ENCODE results near the gene NIT2.
"Not testable (repeated sequence)": the region's sequence is repeated elsewhere in the genome, so short reads cannot be mapped to it uniquely, and the experiment has no call there.

The NIT2 gene

DNA sequence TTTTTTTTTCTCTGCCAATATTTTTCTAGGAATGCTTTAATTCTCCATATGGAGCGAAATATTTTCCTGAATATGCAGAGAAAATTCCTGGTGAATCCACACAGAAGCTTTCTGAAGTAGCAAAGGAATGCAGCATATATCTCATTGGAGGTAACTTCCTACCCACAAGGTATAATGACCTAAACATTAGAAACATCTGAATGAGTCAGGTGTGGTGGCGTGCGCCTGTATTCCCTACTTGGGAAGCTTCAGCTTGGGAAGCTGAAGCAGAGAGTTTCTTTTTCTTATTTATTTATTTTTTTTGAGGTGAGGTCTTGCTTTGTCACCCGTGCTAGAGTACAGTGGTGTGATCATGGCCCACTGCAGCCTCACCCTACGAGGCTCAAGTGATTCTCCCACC, 5.2 kb downstream of the NIT2 start:
- no peak for DNase-seq

DNA sequence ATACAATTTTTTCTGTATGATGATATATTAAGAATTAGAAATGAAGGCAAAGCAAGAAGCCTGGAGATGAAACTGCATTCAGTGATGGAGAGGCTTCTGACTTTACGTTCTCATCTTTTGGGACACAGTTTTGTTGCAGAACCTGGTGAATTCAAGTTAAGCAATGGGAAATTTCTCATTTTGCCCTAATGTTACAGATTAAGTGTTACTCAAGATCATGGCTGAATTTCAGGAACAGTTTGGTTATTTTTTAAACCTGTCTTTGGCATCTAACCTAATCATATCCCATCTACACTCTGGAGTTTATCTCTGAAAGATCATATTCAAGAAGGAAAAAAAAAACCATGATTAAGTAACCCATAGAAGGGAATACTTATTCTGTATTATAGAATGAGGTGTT, 6.0 kb downstream of the NIT2 start:
- no peak for DNase-seq

DNA sequence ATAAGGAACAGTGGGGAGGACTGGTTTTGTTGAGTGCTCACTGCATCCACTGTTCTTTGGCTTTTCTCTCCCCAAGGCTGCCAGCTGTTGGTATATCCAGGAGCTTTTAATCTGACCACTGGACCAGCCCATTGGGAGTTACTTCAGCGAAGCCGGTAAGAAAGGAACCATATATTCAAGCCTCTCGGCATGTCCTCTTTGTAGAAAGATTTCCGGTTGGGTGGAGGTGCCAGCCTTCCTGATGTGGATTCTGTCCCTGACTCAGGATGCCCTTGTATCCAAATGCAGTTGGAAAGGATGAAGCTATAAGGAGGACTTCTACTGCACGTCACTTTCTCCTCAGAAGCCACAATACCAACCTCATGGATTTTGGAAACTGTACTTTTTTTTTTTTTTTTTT, 14.2 kb downstream of the NIT2 start:
- no peak for DNase-seq

DNA sequence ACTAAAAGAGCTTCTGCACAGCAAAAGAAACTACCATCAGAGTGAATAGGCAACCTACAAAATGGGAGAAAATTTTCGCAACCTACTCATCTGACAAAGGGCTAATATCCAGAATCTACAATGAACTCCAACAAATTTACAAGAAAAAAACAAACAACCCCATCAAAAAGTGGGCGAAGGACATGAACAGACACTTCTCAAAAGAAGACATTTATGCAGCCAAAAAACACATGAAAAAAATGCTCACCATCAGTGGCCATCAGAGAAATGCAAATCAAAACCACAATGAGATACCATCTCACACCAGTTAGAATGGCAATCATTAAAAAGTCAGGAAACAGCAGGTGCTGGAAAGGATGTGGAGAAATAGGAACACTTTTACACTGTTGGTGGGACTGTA, 17.2 kb downstream of the NIT2 start:
- not testable (repeated sequence) for DNase-seq

DNA sequence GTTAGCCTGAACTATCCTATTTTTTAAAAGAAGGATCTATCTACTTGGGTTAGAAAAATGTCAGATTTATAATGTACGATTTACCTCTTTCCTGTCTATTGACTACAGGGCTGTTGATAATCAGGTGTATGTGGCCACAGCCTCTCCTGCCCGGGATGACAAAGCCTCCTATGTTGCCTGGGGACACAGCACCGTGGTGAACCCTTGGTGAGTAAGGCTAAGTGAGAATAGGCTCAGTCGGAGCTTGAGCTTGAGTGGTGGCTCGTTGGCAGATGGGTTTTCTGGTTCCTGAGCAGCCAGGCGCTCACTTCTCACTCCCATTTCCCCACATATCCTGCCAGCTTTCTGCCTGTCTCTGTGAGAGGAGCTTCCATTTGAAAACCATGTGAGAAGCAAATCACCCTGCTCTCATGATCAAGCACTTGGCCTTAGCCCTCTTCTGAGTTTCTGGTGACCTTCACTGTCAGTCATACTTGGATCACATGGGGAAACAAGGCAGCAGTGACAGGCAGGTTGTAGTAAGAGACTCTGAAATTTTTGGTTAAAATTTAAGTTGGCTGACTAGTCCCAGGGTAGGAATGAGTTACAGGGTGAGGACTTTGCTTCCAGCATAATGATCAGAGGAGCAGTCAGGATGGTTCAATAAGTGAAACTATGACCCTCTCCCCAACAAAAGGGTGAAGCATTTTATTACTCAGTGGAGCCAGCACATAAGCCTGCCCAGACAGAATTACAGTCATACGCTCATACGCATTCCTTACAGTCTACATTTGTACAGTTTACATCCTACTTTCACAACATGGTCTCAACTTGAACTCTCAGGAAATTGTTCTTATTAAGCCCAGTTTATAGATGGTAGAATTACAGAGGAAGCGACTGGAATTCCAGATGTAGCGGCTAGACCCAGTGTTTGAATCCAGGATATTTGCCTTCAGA, 18.0 kb downstream of the NIT2 start:
- no peak for DNase-seq

DNA sequence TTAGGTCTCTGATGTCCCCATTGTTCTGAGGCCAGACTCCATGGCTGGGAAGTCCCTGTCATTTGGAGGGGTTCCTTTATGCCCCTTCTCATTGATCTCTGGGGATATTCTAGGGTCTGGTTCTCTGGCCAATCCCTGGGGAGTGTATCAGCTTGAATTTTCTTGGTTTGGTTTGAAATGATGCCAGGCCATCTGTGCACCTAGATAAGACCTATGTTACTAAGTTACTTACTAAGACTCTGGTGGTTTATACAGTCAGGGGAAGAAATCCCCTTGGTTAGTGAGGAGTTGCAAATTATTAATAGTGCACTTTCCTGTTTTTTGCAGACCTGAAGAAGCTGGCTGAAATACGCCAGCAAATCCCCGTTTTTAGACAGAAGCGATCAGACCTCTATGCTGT, 20.3 kb downstream of the NIT2 start:
- no peak for DNase-seq

DNA sequence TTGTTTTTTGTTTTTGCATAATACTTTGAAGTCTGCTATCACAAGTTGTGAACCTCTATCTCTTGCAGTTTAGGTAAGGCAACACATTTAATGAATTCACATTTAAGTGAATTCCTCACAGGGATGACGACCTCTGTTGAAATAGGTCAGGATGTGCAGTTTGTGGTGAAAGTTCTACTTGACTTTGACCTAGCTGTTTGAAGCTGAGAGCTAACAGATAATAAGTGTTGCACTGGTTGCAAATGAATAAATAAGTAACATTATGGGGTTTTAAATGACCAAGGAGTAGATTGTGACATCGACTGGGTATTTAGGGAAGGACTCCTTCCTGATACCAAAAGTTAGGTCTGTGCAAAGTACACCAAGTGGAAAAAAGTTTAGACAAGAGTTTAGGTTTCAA, 23.9 kb downstream of the NIT2 start:
- no peak for DNase-seq

DNA sequence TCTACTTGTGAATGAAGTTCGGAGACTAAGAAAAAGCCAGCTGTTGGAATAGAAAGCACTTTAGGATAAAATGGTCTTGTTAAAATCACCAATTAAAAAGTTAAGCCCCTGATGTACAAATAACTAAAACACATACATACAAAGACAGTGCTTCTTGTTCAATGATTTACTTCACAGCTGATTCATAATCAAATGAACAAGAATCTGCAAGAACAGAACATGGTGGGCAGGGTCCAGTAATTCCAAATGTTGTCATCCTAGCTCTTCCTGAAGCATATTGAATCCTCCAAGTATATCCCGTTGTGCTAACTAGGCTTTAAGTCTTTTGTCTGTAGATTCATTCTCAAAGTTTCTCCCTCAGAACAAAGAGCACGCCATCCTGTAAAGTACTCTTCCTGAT, 24.5 kb downstream of the NIT2 start:
- no peak for DNase-seq

DNA sequence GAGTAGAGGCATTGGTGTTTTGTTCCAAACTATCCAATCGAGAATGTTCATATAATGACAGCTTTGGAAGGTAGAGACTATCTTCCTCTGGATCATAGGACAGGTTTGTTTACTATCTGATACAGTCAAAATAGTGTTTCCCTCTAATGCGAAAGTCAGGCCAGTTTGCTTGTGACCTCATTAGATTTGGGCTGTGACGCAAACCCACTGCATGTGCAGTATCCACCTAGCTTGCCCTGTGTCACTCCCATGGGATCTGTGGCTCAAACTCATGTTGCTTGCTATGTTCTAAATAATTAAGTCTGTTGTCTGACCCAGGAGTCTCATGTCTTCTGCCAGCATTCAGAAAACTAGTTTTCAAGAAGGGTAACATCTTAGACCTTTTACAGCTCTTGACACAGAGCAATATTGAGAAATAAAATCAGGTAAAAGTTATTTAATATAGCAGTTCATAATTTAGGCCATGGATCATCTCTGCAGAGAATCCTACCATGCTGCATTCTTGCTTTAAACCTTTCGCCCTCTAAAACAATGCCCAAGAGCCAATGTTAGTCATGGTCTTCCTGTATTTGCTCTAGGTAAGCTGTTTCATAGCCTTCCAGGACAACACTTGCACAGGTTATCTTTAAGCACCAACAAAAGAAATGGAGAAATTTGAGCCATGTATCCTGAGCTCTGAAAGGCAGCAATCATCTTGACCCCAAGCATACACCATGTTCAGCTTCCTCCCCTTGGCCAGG, 26.4 kb downstream of the NIT2 start:
- no peak for DNase-seq

DNA sequence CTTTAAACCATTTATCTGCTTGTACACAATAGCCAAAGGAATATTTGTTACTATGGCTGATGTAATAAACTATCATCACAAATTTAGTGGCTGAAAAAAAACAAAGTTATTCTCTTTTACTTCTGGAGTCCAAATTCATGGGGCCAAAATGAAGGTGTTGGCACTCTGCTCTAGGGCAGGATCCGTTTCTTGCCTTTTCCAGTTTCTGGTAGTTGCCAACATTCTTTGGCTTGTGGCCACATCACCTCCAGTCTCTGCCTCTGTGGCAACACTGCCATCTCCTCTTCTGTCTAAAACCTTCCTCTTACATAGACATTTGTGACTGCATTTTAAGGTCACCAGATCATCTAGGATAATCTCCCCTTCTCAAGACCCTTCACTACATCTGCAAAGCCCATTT, 27.3 kb downstream of the NIT2 start:
- no peak for DNase-seq

DNA sequence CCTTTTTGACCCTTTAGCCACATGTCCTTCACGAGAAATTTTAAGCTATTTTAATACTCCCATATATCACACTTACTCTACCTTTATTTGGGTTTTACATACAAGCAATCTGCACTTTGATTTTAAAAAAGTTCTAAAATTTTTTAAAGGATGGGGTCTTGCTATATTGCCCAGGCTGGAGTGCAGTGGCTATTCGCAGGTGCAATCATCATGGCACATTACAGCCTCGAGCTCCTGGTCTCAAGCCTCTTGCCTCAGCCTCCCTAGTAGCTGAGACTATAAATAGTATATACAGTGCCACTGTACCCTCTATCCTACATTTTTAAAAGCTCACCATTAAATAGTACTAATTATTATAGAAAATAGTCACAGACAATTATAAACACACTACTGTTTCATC, 29.9 kb downstream of the NIT2 start:
- DNase-seq, result no peak

DNA sequence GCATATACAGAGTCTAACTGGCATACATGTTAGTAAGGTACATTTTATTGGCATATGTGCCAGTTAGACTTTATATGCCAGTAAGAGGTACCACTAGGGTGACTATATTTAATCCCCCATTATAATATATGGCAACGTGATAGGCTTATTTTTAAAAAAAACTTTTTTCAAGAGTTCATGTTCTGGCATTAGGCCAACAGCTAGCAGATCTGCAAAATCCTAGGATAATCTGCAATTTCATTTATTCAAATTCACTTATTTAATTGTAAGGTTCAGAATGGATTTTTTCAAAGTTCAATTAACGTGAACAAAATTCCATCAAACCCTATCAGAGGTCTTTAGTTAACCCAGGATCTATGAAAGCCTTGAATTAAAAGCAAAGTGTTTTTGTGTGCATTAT, 31.9 kb downstream of the NIT2 start:
- no peak for DNase-seq

DNA sequence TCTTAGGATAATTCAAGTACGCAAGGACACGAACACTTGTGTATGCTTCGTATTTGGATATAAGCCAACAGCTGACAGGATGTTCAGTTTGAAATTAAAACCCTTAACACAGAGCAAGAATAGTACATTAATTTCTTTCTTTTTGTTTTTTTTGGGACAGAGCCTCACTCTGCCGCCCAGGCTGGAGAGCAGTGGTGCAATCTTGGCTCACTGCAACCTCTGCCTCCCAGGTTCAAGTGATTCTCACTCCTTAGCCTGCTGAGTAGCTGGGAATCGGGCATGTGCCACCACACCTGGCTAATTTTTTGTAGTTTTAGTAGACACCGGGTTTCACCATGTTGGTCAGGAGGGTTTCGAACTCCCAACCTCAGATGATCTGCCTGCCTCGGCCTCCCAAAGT, 33.9 kb downstream of the NIT2 start:
- DNase-seq, result no peak

DNA sequence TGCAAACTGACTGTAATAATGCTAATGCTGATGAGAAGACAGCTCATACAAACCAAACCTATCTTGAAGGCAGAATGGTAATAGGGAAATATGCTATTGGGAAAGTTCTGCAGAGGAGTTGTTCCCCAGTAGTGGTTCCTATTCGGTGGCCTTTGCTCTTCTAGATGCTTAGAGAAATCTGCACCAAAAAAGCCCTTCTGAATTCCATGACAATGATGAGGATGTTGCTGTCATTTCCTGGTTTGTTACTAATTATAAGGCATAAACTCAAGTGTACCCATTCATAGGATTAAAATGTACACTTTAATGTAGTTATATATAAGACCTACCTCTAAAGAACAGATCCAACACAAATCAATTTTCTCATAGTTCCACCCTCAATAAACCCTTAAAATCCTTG, 36.2 kb downstream of the NIT2 start:
- no peak for DNase-seq

DNA sequence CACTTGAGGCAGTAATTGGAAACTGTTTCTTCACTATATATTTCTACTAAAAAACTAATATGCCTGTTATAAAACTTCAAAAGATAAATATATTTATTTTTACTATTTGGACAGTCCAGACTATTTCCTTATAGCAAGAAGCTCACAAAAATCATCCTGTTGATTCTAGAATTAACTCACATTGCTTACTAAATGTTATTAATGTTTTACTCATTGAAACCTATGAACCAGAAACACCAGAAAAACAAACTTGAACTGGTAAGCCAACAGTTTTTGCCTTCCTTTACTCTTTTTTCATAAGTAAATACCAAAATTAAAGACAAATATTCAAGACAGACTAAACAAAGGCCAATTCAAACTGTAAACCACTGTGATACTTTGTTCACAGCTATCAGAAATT, 40.0 kb downstream of the NIT2 start:
- DNase-seq, result no peak

DNA sequence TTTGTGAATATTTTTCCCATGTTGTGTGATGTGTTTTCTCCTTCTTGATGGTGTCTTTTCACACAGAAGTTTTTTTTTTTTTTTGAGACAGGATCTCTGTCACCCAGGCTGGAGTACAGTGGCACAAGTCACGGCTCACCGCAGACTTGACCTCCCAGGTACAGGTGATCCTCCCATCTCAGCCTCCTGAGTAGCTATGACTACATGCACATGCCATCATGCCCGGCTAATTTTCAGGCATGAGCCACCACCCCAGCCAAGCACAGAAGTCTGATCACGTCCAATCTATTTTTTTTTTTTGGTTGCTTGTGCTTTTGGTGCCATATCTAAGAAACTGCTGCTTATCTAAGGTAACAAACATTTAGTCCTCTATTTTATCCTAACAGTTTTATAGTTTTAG, 41.7 kb downstream of the NIT2 start:
- DNase-seq, result no peak

DNA sequence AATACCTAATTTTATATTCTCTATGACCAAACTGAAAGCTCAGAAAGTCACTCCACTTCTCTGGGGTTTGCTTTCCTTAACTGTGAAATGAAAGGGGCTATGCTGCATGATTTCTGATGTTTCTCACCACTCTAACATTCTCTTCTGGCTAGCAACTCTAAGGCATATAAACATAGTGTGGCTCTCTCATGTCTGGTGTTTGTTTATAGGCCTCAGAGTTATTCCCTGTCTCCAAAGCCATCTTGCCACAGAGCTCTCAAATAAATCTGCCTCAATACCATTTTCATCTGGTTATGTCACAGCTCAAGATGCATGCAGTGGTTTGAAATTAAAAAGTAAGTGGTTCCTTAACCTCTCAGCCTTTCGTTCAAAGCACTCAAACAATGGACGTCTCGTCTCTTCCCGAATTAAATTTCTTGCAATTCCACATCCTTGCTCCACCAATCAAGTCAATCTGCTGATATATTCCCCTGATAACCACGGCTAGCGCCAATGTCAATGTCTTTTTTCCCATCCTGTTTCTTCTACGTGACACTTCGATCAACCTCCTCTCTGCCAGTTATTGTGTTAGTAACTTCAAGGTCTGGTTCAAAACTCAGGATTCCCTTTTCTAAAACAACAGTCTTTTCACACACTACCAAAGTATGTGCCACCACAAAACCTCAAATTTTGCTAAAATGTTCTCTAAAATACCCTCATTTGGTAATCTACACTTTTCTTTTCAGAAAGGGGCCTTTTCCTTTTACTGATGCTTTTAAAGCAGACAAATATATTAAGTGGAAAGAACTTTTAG, 50.4 kb downstream of the NIT2 start:
- no peak for DNase-seq

DNA sequence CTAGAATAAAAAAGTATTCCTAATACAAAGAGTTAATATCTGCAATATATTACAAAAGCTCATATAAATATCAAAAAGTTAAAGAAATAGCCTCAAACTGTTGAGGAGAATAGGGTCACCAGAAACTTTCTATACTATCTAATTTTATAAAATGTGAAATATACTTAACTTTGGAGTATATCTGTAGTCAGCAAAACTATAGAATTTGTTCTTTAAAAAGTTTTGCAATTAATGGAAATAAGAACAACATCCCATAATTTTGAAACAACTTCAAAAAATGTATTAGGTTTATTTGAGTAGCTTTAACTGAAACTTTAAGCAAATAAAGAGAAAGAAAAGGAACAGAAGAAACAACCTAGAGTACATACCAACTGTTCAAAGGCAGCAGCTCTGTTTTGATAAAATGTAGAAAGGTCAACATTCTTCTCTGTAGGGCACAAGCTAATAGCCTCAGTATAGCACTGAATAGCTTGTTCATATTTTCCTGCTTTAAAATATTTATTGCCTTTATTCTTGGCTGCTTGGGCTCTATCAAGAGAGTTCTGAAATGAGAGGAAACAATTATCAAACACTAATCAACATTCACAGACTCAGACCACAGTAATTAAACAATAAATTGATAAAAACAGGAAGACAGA, 52.0 kb downstream of the NIT2 start:
- no peak for DNase-seq

DNA sequence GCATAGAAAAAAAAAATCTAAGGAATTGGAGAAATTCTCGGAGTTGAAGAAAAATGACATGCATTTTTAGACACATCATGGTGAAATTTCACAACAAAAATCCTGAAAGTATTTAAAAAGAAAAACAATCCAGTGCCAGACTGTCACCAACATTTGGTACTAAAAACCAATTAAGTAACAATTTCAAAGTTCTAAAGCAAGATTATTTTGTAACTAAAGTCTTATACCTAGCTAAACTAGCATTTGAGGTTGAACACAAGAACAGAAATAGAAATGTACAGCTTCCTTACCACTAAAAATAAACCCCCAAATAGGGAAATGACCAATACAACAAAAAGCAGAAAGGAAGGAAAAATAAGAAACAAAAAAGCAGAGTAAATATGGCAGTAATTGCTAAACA, 54.5 kb downstream of the NIT2 start:
- no peak for DNase-seq

DNA sequence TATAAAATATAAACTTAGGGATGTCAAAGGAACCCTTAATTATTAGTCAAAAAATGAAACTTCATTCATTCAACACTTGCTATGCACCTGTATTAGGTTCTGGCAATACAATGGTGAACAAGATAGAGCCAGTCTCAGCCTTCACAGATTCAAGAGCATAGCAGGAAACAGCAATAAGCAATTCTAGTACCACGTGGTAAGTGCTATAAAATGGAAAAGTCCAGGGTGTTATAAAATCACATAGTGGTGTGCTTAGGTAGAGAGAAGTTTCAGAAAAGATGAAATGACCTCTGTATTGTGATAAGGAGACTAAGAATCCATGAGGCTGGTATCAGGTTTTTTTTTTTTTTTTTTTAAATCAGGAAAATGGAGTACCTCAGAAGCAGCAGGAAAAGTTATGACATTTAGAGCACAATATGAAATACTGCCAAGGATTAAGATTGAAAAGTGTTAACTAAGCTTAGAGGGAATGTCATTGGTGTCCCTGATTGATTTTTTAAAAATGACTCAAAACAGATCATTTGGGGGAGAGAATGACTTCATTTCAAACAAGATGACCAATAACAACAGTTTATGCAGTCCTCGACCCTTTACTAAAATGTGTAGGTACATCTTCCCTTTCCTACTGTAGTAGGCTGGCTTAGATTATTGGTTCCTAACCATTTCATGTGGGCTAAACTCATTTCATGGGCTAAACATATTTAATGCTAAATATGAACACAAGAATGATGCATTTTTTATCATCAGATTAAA, 61.3 kb downstream of the NIT2 start:
- no peak for DNase-seq

DNA sequence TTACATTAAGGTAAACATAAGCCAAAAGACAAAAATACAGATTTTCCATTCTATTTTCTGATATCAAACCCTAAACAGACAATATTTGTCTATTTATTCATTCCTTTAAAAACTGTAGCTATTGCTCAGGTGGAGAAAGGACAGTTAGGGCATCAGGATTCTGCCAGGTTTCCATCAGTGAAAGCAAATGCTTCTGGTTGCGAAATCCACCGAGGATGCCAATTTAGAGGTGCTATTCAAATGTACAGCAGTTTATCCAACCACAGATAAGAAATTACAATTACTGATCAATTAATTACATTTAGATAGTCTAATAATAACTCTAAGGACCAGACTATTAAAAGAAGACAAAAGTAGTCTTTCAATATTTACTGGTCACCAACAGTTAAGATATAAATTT, 62.4 kb downstream of the NIT2 start:
- no peak for DNase-seq

DNA sequence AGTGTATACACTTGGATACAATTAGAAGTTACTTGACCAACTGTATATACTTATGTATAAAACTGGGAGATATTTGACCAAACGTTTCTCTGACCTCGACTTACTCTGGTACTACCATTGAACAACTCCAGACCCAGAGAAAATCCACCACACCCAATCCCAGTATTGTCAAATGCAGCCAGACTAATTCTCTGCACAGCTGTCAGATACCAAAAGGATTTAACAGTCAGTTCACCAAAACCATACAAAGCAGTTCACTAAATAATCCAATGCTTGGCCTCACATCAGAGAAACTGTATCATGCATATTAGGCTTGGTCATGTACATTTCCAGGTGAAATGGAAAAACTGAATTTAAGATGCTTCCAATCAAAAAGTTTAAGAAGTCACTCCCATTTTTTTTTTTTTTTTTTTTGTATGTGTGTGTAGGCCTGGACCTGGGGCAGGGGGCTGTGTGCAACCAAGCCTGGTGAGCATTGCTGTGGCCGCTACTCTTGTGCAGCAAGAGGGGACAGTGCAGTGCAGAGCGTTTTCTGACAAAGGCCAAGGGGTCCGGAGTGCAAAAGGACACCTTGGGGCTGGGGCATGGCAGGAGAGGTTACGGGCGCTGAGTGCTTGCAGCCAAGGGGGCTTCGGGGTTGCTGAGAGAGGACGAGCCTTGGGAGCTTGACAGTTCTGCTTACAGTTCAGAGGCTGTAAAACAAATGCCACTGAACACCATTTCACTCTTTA, 64.9 kb downstream of the NIT2 start:
- DNase-seq, result no peak
